ENCODE results near the gene MZT2B. TPM values are rescaled to one million over a fixed set of nuclear protein-coding genes. Genes with fewer than 3 reads are reported as not detected.

The MZT2B gene
- total and polyA plus RNA-seq, 2 of the 13 experiments (the other 11 are each of a cell fraction or from before 2014, with no cell fraction given), result 253 to 410 TPM

GRCh38 chr2:130162968-130163367, 19.1 kb upstream of the MZT2B start (continued):
- TF ChIP-seq TEAD2 (CRISPR knock-in tag; IDR thresholded peaks at IDR 0.05), result no peak
- TF ChIP-seq, protein P1, sequence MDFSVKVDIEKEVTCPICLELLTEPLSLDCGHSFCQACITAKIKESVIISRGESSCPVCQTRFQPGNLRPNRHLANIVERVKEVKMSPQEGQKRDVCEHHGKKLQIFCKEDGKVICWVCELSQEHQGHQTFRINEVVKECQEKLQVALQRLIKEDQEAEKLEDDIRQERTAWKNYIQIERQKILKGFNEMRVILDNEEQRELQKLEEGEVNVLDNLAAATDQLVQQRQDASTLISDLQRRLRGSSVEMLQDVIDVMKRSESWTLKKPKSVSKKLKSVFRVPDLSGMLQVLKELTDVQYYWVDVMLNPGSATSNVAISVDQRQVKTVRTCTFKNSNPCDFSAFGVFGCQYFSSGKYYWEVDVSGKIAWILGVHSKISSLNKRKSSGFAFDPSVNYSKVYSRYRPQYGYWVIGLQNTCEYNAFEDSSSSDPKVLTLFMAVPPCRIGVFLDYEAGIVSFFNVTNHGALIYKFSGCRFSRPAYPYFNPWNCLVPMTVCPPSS (IDR thresholded peaks at IDR 0.05), result no peak
- TF ChIP-seq ZNF891 (CRISPR knock-in tag; IDR thresholded peaks at IDR 0.05), result no peak
- TF ChIP-seq ZMAT3 (CRISPR knock-in tag; conservative IDR thresholded peaks at IDR 0.05), result no peak
- TF ChIP-seq FOXO4 (CRISPR knock-in tag; conservative IDR thresholded peaks at IDR 0.05), result no peak
- TF ChIP-seq, protein P2, sequence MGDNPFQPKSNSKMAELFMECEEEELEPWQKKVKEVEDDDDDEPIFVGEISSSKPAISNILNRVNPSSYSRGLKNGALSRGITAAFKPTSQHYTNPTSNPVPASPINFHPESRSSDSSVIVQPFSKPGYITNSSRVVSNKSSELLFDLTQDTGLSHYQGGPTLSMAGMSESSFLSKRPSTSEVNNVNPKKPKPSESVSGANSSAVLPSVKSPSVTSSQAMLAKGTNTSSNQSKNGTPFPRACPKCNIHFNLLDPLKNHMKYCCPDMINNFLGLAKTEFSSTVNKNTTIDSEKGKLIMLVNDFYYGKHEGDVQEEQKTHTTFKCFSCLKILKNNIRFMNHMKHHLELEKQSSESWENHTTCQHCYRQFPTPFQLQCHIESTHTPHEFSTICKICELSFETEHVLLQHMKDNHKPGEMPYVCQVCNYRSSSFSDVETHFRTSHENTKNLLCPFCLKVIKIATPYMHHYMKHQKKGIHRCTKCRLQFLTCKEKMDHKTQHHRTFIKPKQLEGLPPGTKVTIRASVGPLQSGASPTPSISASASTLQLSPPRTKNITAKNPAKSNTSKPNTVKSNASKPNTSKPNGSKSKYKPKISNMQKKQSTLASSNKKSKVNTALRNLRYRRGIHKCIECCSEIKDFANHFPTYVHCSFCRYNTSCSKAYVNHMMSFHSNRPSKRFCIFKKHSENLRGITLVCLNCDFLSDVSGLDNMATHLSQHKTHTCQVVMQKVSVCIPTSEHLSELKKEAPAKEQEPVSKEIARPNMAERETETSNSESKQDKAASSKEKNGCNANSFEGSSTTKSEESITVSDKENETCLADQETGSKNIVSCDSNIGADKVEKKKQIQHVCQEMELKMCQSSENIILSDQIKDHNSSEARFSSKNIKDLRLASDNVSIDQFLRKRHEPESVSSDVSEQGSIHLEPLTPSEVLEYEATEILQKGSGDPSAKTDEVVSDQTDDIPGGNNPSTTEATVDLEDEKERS (CRISPR knock-in tag; IDR thresholded peaks at IDR 0.05), result no peak
- no peak for TF ChIP-seq HNF1B (CRISPR knock-in tag; IDR thresholded peaks at IDR 0.05)
- no peak for TF ChIP-seq AHR (CRISPR knock-in tag; IDR thresholded peaks at IDR 0.05)

All from HepG2 (cell line).